Fibroblast of lung (primary cell): ENCODE results near the gene KCNJ11. TPM values are rescaled to one million over a fixed set of nuclear protein-coding genes. Genes with fewer than 3 reads are reported as not detected.
A peak's percentile ranks its signal among the peaks of the same experiment; 100 is the strongest.

Source experiments
- DNase-seq, 2 donors: peaks; one replicate each; pipeline versions ENCODE4 v3.0.0 to v3.0.0-alpha.2; 2010; ENCODE audit warnings: low read depth in 2 of 2
- H2AFZ ChIP-seq: 2 replicates; pipeline ENCODE4 v1.5.1; 2012; ENCODE audit warnings: low read length, control low read depth, inconsistent platforms
- H3K27ac ChIP-seq: 2 replicates; pipeline ENCODE4 v1.5.1; 2011; ENCODE audit warnings: low read length, control low read depth; ENCODE audit not compliant: insufficient read depth
- H3K27me3 ChIP-seq: 2 replicates; pipeline ENCODE4 v1.5.1; 2011; ENCODE audit warnings: mild to moderate bottlenecking, low read length; ENCODE audit not compliant: control insufficient read depth, insufficient read depth
- H3K36me3 ChIP-seq: 2 replicates; pipeline ENCODE4 v1.5.1; 2011; ENCODE audit warnings: low read length; ENCODE audit not compliant: control insufficient read depth, insufficient read depth
- H3K4me1 ChIP-seq: 2 replicates; pipeline ENCODE4 v1.5.1; 2011; ENCODE audit warnings: low read length; ENCODE audit not compliant: control insufficient read depth, insufficient read depth; ENCODE audit errors: extremely low read depth
- H3K4me2 ChIP-seq: 2 replicates; pipeline ENCODE4 v1.5.1; 2011; ENCODE audit warnings: low read length, control low read depth; ENCODE audit not compliant: insufficient read depth; ENCODE audit errors: extremely low read depth
- H3K4me3 ChIP-seq, 4 experiments: fragments of 200-600 bp in 1 of 4; sonication (generic) in 1 of 4; replicated peaks in 1 of 4; 2 replicates each; pipeline ENCODE4 v1.5.1; 2011 to 2016; ENCODE audit warnings: low read length in 4 of 4, low read depth in 3 of 4, mild to moderate bottlenecking in 3 of 4, control low read depth in 2 of 4, inconsistent platforms in 1 of 4, mixed read lengths in 1 of 4; ENCODE audit not compliant: insufficient read depth in 1 of 4; ENCODE audit errors: control extremely low read depth in 1 of 4
- H3K79me2 ChIP-seq: 2 replicates; pipeline ENCODE4 v1.5.1; 2012; ENCODE audit warnings: mild to moderate bottlenecking, low read length, inconsistent platforms; ENCODE audit not compliant: control insufficient read depth, insufficient read depth
- H3K9ac ChIP-seq: 2 replicates; pipeline ENCODE4 v1.5.1; 2011; ENCODE audit warnings: mild to moderate bottlenecking, low read length, control low read depth; ENCODE audit not compliant: insufficient read depth
- H3K9me3 ChIP-seq: 2 replicates; pipeline ENCODE4 v1.5.1; 2012; ENCODE audit warnings: low read depth, low read length; ENCODE audit not compliant: control insufficient read depth, insufficient read depth
- H4K20me1 ChIP-seq: 2 replicates; pipeline ENCODE4 v1.5.1; 2011; ENCODE audit warnings: low read length; ENCODE audit not compliant: control insufficient read depth, insufficient read depth; ENCODE audit errors: extremely low read depth
- CTCF ChIP-seq, 2 donors: IDR thresholded peaks in 1 of 2; conservative IDR thresholded peaks in 1 of 2; 1 replicate in 1 of 2; 2 replicates in 1 of 2; pipeline ENCODE4 v1.5.1; 2011 to 2012; ENCODE audit warnings: low read length in 2 of 2, control low read depth in 1 of 2, inconsistent platforms in 1 of 2, low read depth in 1 of 2, mild to moderate bottlenecking in 1 of 2
- EZH2 ChIP-seq: IDR thresholded peaks from 2 replicates; pipeline ENCODE4 v1.5.1; 2012; ENCODE audit warnings: low read length, control low read depth, mild to moderate bottlenecking; ENCODE audit errors: missing control alignments
- polyA plus RNA-seq, 2 donors: library from polyadenylated mRNA; depleted of rRNA in 1 of 2; stranded (reverse) in 1 of 2; unstranded in 1 of 2; fragments of >200 nt; gene quantifications; 2 replicates each; pipeline ENCODE4 v1.2.1, GENCODE V29; 2011 to 2012; ENCODE audit warnings: missing spikeins in 1 of 2
- total RNA-seq: library from RNA; depleted of rRNA; stranded (reverse); fragments of >200 nt; gene quantifications from 2 replicates; pipeline ENCODE4 v1.2.1, GENCODE V29; 2014

KCNJ11 gene
- total and polyA plus RNA-seq, 2 donors (not counting 1 experiment from before 2014, with no cell fraction given): not detected

GRCh38 chr11:17351510-17352176 is 36.8 kb downstream of the KCNJ11 start, which contains the start of gene NCR3LG1:
Gene NCR3LG1, plus strand, starts transcription at chr11:17351800. Its CDS starts 170 bp downstream, at chr11:17351970.
- peak; percentile 64 to 78 for DNase-seq
- Histone ChIP-seq H2AFZ (peak within 1 kb of the TSS; percentile 80), H3K9me3 (no peaks in the 10 kb centered on the region), H3K4me3 (peak within 1 kb of the TSS; percentile 59 to 80 (median 72)), H3K4me2 (peak within 1 kb of the TSS; percentile 99), H3K9ac (peak within 1 kb of the TSS; percentile 88), H3K36me3 (no peaks in the 10 kb centered on the region), H4K20me1 (no peaks in the 10 kb centered on the region), H3K4me1 (no peaks in the 10 kb centered on the region), H3K27ac (peak within 1 kb of the TSS; percentile 85), H3K79me2 (no peaks in the 10 kb centered on the region), H3K27me3 (no peaks in the 10 kb centered on the region)
- TF ChIP-seq EZH2 (no peak), CTCF (conservative IDR thresholded peaks at IDR 0.05 in 1 of 2, IDR thresholded peaks at IDR 0.05 in 1 of 2; ENCODE audit: low read depth in 1 of 2, low read length in 2 of 2) (no peak)

GRCh38 chr11:17351172-17351509 is 37.3 kb downstream of the KCNJ11 start:
- H3K36me3 ChIP-seq: no peaks in the 10 kb centered on the region
- no peaks in the 10 kb centered on the region for H3K4me1 ChIP-seq
- peak overlapping the region; percentile 88 for H3K9ac ChIP-seq
- peak overlapping the region; percentile 23 for H2AFZ ChIP-seq
- H3K4me3 ChIP-seq: peak overlapping the region; percentile 59 to 80 (median 72)
- H3K9me3 ChIP-seq: no peaks in the 10 kb centered on the region
- no peak for DNase-seq
- no peaks in the 10 kb centered on the region for H3K27me3 ChIP-seq
- no peaks in the 10 kb centered on the region for H4K20me1 ChIP-seq
- peak overlapping the region; percentile 85 for H3K27ac ChIP-seq
- no peaks in the 10 kb centered on the region for H3K79me2 ChIP-seq
- H3K4me2 ChIP-seq: peak overlapping the region; percentile 66
- TF ChIP-seq EZH2 (no peak), CTCF (conservative IDR thresholded peaks at IDR 0.05 in 1 of 2, IDR thresholded peaks at IDR 0.05 in 1 of 2; ENCODE audit: low read depth in 1 of 2, low read length in 2 of 2) (peak in 1 of 2 donors; percentile 37)

- Histone ChIP-seq H3K27me3 (no peaks in the 10 kb centered on the region), H3K79me2 (no peaks in the 10 kb centered on the region), H3K27ac (no peak overlapping the region), H3K4me1 (no peaks in the 10 kb centered on the region), H3K36me3 (no peaks in the 10 kb centered on the region), H3K9me3 (no peaks in the 10 kb centered on the region), H3K4me3 (peak overlapping the region in 1 of 4 experiments; percentile 69), H2AFZ (no peak overlapping the region), H4K20me1 (no peaks in the 10 kb centered on the region), H3K4me2 (peak overlapping the region; percentile 66), H3K9ac (no peak overlapping the region)
- no peak for TF ChIP-seq CTCF (conservative IDR thresholded peaks at IDR 0.05 in 1 of 2, IDR thresholded peaks at IDR 0.05 in 1 of 2; ENCODE audit: low read depth in 1 of 2, low read length in 2 of 2)
- no peak for TF ChIP-seq EZH2
- DNase-seq: peak in 1 of 2 donors; percentile 10
These were observed 37.8 kb downstream of the KCNJ11 start for GRCh38 chr11:17350455-17351171.
